Stimulated activated naive B cell treated with anti-CD40 and anti-IgM and Interleukin-4, amounts not matched to agents 10 μg/mL and 1 μg/mL and 100 μg/mL, for 72 hours (primary cell): ENCODE results near the gene LZIC.

ENCODE experiments used
- ATAC-seq, 2 donors: fragments of 150-1000 bp; cut with Tn5 transposase; replicated peaks; 2 replicates each; pipeline ENCODE4 v1.10.0; 2021; ENCODE audit warnings: moderate library complexity in 1 of 2
- DNase-seq: peaks from one replicate; pipeline ENCODE4 v3.0.0; 2021
- H3K27ac Mint-ChIP-seq: one replicate; pipeline ENCODE4 v1.8.0; 2022; ENCODE audit warnings: mild to moderate bottlenecking, mixed read lengths
- H3K27me3 Mint-ChIP-seq, 2 donors: one replicate each; pipeline ENCODE4 v1.8.0; 2022; ENCODE audit warnings: mixed read lengths in 2 of 2
- H3K36me3 Mint-ChIP-seq, 2 donors: one replicate each; pipeline ENCODE4 v1.8.0; 2022; ENCODE audit warnings: mixed read lengths in 2 of 2, mild to moderate bottlenecking in 1 of 2
- H3K4me1 Mint-ChIP-seq, 2 donors: one replicate each; pipeline ENCODE4 v1.8.0; 2022; ENCODE audit warnings: mixed read lengths in 2 of 2, mild to moderate bottlenecking in 1 of 2
- H3K4me3 Mint-ChIP-seq, 2 donors: one replicate each; pipeline ENCODE4 v1.8.0; 2022; ENCODE audit warnings: mild to moderate bottlenecking in 2 of 2, mixed read lengths in 2 of 2, moderate library complexity in 1 of 2
- H3K9me3 Mint-ChIP-seq, 2 donors: one replicate each; pipeline ENCODE4 v1.8.0; 2022; ENCODE audit warnings: mixed read lengths in 2 of 2, mild to moderate bottlenecking in 1 of 2

Gene LZIC

DNA sequence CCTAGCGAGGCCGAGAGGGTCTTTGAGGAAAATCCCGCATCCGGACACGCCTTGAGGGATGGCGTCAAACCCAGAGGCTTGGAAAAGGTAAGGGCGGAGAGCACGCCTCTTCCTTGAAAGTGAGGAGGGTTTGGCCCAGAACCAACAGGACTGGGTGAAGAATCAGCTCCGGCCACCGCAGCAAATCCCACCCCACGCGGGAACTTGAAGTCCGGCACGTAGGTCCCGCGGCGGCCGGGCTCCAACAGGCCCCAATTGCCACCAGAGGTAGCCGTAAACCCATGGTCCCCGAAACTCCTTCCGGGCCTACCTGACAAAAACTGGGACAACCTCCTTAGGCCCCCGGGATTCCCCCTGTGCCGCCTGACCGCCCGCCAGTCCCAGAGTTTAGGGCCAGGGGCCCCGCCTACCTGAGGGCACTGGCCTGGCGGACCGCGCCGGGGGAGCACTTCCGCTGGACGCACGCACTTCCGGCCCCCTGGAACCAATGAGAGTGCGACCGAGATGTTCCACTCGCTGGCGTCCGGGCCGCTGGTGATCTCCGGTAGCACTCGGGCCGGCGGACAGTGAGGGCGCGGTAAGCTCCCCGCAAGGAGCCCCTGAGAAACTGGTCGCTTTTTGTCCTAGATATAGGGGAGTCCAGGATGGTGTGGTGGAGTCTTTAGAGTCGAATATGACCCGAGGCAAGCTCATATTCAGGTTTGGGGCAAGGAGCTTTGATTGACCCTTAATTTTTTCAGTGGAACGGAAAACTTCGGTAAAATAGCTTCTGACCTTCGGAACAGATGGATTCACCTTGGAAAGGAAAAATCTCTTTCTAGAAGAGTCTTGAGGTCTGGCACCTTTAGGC lies at the start of gene LZIC, which contains the start of gene NMNAT1:
Gene LZIC (minus strand): TSS at position 453 of the 850 bp plus-strand sequence. CDS start 6,772 bp downstream, outside the sequence.
Gene NMNAT1 (plus strand): TSS at position 537 of the 850 bp plus-strand sequence. CDS start 28,599 bp downstream, outside the sequence.
- H3K27me3 Mint-ChIP-seq: no peaks in the 10 kb centered on the region
- no peaks in the 10 kb centered on the region for H3K9me3 Mint-ChIP-seq
- peaks cover 18 to 35% of the 10 kb centered on the region in 2 donors for H3K36me3 Mint-ChIP-seq
- H3K4me3 Mint-ChIP-seq: peak within 1 kb of the TSS; percentile 97 to 99
- peak within 1 kb of the TSS; percentile 99 for H3K27ac Mint-ChIP-seq
- DNase-seq: peak; percentile 90
- peak; percentile 95 to 97 for ATAC-seq
- H3K4me1 Mint-ChIP-seq: peaks cover 18 to 22% of the 10 kb centered on the region in 2 donors

DNA sequence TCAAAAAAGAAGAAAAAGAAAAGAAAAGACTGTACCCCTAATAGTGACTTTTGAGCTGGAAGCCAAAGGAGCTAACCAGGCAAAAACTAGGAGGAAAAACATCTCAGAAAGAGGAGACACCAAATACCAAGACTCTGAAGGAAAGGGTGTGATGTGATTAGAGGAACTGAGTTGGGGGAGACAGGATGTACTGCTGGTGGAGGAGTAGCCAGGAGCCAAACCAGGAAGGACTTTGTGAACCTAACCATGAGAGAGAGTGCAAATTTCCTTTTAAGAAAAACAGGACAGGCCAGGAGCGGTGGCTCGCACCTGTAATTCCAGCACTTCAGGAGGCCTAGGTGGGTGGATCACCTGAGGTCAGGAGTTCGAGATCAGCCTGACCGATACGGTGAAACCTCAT lies 49.7 kb upstream of the LZIC start:
- Mint-ChIP-seq H3K27me3 (peaks cover 11 to 19% of the 10 kb centered on the region in 2 donors), H3K27ac (no peak overlapping the region), H3K9me3 (no peaks in the 10 kb centered on the region), H3K4me3 (no peak overlapping the region), H3K36me3 (no peaks in the 10 kb centered on the region), H3K4me1 (peaks cover 5 to 10% of the 10 kb centered on the region in 2 donors)
- ATAC-seq (no peak), DNase-seq (no peak)

DNA sequence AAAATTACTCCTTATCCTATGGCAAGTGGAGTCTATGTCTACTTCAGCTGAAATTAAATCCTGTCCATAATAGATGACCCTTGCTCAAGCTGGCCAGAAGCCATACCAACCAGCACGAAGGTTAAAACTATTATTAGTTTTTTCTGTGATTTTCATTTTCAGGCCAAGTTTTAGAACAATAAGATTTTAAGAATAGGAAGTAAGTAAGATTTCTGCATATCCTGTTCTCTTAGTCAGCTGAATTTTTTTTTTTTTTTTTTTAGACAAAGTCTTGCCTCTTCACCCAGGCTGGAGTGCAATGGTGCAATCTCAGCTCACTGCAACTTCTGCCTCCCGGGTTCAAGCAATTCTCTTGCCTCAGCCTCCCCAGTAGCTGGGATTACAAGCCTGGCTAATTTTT lies 47.8 kb upstream of the LZIC start:
- peaks cover 0 to 6% of the 10 kb centered on the region in 2 donors for H3K27me3 Mint-ChIP-seq
- H3K27ac Mint-ChIP-seq: no peak overlapping the region
- no peak overlapping the region for H3K4me3 Mint-ChIP-seq
- peaks cover 0 to 5% of the 10 kb centered on the region in 2 donors for H3K36me3 Mint-ChIP-seq
- DNase-seq (no peak), ATAC-seq (no peak)
- H3K4me1 Mint-ChIP-seq: no peaks in the 10 kb centered on the region
- H3K9me3 Mint-ChIP-seq: no peaks in the 10 kb centered on the region

DNA sequence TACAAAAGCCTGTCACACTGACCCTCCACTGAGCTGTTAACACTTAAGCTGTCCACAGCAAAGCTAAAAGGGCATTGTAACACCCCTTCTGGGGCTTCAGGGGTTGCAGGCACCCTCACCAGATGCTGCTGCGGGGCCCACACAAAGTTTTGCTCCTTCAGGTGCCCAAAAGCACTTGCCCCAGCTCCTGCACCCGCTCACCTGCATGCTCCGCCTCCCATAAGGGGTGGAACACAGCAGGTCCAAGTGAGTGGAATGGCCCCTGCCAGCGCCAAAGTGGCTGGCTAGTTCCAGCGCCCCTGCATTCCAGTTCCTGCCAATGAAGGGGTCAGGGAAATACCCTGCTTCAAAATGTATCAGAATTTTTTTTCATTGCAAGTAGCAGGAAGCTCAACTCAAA lies 46.6 kb upstream of the LZIC start:
- Mint-ChIP-seq H3K27me3 (peaks cover 0 to 6% of the 10 kb centered on the region in 2 donors), H3K9me3 (no peaks in the 10 kb centered on the region), H3K4me1 (no peaks in the 10 kb centered on the region), H3K4me3 (no peak overlapping the region), H3K27ac (no peak overlapping the region), H3K36me3 (peaks cover 1 to 11% of the 10 kb centered on the region in 2 donors)
- no peak for DNase-seq
- ATAC-seq: no peak

- Mint-ChIP-seq H3K36me3 (peaks cover 8 to 27% of the 10 kb centered on the region in 2 donors), H3K27me3 (no peaks in the 10 kb centered on the region), H3K4me1 (no peaks in the 10 kb centered on the region), H3K9me3 (no peaks in the 10 kb centered on the region), H3K4me3 (no peak overlapping the region), H3K27ac (no peak overlapping the region)
- ATAC-seq (no peak), DNase-seq (no peak)
Measured at GRCh38 chr1:9985001-9985400, 41.8 kb upstream of the LZIC start.

DNA sequence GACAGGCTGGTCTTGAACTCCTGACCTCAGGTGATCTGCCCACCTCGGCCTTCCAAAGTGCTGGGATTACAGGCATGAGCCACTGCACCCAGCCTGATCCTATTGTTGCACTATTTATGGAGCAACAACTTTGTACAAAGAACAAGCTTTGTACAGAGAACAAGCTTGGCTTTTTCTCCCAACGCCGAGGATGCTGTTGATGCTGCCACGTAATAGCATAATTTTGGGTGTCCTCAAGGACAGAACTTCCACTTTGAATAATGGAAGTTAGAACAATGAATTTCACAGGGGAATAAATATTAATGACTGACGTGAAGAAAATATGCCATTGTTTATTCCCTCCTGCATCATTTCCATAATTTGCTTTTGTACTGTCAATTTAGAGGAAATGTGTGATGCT lies 41.1 kb upstream of the LZIC start:
- Mint-ChIP-seq H3K27ac (no peak overlapping the region), H3K4me3 (no peak overlapping the region), H3K9me3 (no peaks in the 10 kb centered on the region), H3K4me1 (no peaks in the 10 kb centered on the region), H3K36me3 (peaks cover 10 to 27% of the 10 kb centered on the region in 2 donors), H3K27me3 (no peaks in the 10 kb centered on the region)
- no peak for DNase-seq
- no peak for ATAC-seq

GRCh38 chr1:9960706-9961562 lies 17.7 kb upstream of the LZIC start:
- Mint-ChIP-seq H3K9me3 (no peaks in the 10 kb centered on the region), H3K27ac (peak overlapping the region; percentile 51), H3K4me3 (peak overlapping the region in 1 of 2 donors; percentile 60), H3K36me3 (peaks cover 0 to 4% of the 10 kb centered on the region in 2 donors), H3K27me3 (no peaks in the 10 kb centered on the region), H3K4me1 (peaks cover 9 to 14% of the 10 kb centered on the region in 2 donors)
- ATAC-seq (peak; percentile 97 to 98), DNase-seq (peak; percentile 51)

DNA sequence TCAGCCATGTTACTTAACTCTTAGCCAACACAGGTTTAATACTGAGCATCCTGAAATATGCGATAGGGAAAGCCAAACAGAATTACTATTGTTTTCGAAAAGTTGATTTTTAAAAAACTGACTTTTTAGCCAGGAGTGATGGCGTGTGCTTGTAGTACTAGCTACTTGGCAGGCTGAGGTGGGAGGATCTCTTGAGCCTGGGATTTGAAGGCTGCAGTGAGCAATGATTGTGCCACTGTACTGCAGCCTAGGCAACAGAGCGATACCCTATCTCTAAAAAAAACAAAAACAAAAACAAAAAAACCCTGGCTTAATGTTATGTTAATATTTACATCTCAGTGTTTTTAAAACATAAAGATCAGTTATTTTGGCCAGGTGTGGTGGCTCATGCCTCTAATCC lies 16.8 kb upstream of the LZIC start:
- no peak for DNase-seq
- Mint-ChIP-seq H3K27me3 (no peaks in the 10 kb centered on the region), H3K4me3 (no peak overlapping the region), H3K36me3 (peaks cover 0 to 4% of the 10 kb centered on the region in 2 donors), H3K9me3 (no peaks in the 10 kb centered on the region), H3K4me1 (peaks cover 9 to 14% of the 10 kb centered on the region in 2 donors), H3K27ac (no peak overlapping the region)
- no peak for ATAC-seq

- H3K27ac Mint-ChIP-seq: no peak overlapping the region
- no peaks in the 10 kb centered on the region for H3K36me3 Mint-ChIP-seq
- no peaks in the 10 kb centered on the region for H3K27me3 Mint-ChIP-seq
- no peak overlapping the region for H3K4me3 Mint-ChIP-seq
- no peak for DNase-seq
- no peaks in the 10 kb centered on the region for H3K9me3 Mint-ChIP-seq
- no peak for ATAC-seq
- peaks cover 9 to 14% of the 10 kb centered on the region in 2 donors for H3K4me1 Mint-ChIP-seq
Measured at GRCh38 chr1:9957726-9958125, 14.5 kb upstream of the LZIC start.

- Mint-ChIP-seq H3K9me3 (no peaks in the 10 kb centered on the region), H3K36me3 (peaks cover 9 to 26% of the 10 kb centered on the region in 2 donors), H3K27ac (peak overlapping the region; percentile 17), H3K4me3 (no peak overlapping the region), H3K27me3 (no peaks in the 10 kb centered on the region), H3K4me1 (peaks cover 26 to 33% of the 10 kb centered on the region in 2 donors)
- ATAC-seq (no peak), DNase-seq (no peak)
Measured at GRCh38 chr1:9946315-9946714, 3.1 kb upstream of the LZIC start.

DNA sequence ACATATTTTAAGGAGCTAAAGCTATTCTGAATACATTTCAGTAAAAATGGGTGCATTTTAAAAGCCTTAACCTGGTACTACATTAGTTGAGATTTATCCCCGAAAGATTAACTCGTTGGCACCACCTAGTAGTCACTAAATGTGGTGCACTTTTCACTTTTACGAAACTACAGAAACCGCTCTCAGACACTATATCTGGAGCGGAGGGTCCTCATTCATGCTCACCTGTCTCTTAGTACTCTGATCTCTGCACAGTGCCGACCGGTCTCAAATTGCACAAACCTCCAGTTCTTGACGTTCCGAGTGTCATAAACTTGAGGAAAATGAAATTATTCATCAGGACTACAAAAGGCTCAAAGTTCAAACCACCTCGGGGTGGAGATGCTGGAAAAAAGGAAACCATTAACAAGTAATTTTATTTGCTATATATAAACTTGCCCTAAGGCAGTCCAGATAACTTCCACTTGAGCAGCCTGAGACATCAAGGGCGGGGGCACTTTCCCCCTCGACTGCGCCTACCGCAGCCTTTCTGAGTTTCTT lies 722 bp downstream of the LZIC start:
- Mint-ChIP-seq H3K36me3 (peaks cover 15 to 28% of the 10 kb centered on the region in 2 donors), H3K4me1 (peaks cover 17 to 22% of the 10 kb centered on the region in 2 donors), H3K27ac (peak overlapping the region; percentile 99), H3K4me3 (peak overlapping the region; percentile 97 to 99), H3K9me3 (no peaks in the 10 kb centered on the region), H3K27me3 (no peaks in the 10 kb centered on the region)
- DNase-seq (peak; percentile 17), ATAC-seq (peak; percentile 63 to 66)

GRCh38 chr1:9929431-9930385 lies 13.5 kb downstream of the LZIC start:
- H3K36me3 Mint-ChIP-seq: peaks cover 13 to 29% of the 10 kb centered on the region in 2 donors
- no peak overlapping the region for H3K27ac Mint-ChIP-seq
- ATAC-seq (no peak), DNase-seq (no peak)
- H3K4me1 Mint-ChIP-seq: peaks cover 4 to 5% of the 10 kb centered on the region in 2 donors
- H3K4me3 Mint-ChIP-seq: no peak overlapping the region
- no peaks in the 10 kb centered on the region for H3K27me3 Mint-ChIP-seq
- H3K9me3 Mint-ChIP-seq: no peaks in the 10 kb centered on the region

DNA sequence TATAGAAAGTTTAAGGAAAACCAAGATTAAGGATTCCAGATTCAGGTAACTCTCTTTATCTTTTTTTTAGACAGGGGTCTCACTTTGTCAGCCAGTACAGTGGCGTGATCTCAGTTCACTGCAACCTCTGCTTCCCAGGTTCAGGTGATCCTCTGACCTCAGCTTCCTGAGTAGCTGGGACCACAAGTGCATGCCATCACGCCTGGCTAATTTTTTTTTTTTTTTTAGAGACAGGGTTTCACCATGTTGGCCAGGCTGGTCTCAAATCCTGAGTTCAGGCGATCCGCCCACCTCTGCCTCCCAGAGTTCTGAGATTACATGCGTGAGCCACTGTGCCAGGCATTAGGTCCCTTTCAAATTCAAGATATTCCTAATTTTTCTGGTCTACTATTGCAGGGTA lies 15.9 kb downstream of the LZIC start:
- DNase-seq: no peak
- ATAC-seq: no peak
- H3K27me3 Mint-ChIP-seq: no peaks in the 10 kb centered on the region
- no peaks in the 10 kb centered on the region for H3K9me3 Mint-ChIP-seq
- H3K27ac Mint-ChIP-seq: peak overlapping the region; percentile 56
- H3K4me3 Mint-ChIP-seq: no peak overlapping the region
- H3K4me1 Mint-ChIP-seq: peaks cover 4 to 5% of the 10 kb centered on the region in 2 donors
- H3K36me3 Mint-ChIP-seq: peaks cover 9 to 23% of the 10 kb centered on the region in 2 donors
